Suppressor macrophage treated with lipopolysaccharide for 1 hour (primary cell): ENCODE results near the gene ABL2.
A peak's percentile ranks its signal among the peaks of the same experiment; 100 is the strongest.
"Not testable (repeated sequence)": the region's sequence is repeated elsewhere in the genome, so short reads cannot be mapped to it uniquely, and the experiment has no call there.

Source experiments
- DNase-seq, 3 donors: peaks; one replicate each; pipeline ENCODE4 v3.0.0-alpha.2; 2020 to 2022

Gene ABL2

GRCh38 chr1:179213317-179213716, 16.2 kb downstream of the ABL2 start:
- DNase-seq = not testable (repeated sequence)

- no peak for DNase-seq
Measured at GRCh38 chr1:179208681-179209477, 20.6 kb downstream of the ABL2 start.

- no peak for DNase-seq
Measured at GRCh38 chr1:179206812-179207211, 22.7 kb downstream of the ABL2 start.

GRCh38 chr1:179205284-179205683, 24.2 kb downstream of the ABL2 start:
- DNase-seq = peak in 2 of 3 donors; percentile 39 to 45

- DNase-seq = peak; percentile 15 to 62 (median 50)
Measured at GRCh38 chr1:179202161-179202560, 27.3 kb downstream of the ABL2 start.

- no peak for DNase-seq
Measured at GRCh38 chr1:179200586-179200985, 28.9 kb downstream of the ABL2 start.

GRCh38 chr1:179197690-179198297, 31.7 kb downstream of the ABL2 start:
- no peak for DNase-seq

- not testable (repeated sequence) for DNase-seq
Measured at GRCh38 chr1:179195857-179196256, 33.6 kb downstream of the ABL2 start.

GRCh38 chr1:179195376-179195775, 34.1 kb downstream of the ABL2 start:
- DNase-seq = peak; percentile 28 to 76 (median 73)

GRCh38 chr1:179194068-179194537, 35.4 kb downstream of the ABL2 start:
- no peak for DNase-seq

GRCh38 chr1:179190861-179191260, 38.6 kb downstream of the ABL2 start:
- DNase-seq = peak; percentile 85 to 97 (median 94)

- DNase-seq = peak; percentile 59 to 88 (median 70)
Measured at GRCh38 chr1:179187735-179188471, 41.6 kb downstream of the ABL2 start.

- DNase-seq = no peak
Measured at GRCh38 chr1:179187043-179187442, 42.4 kb downstream of the ABL2 start.

- DNase-seq = no peak
Measured at GRCh38 chr1:179184403-179184802, 45.1 kb downstream of the ABL2 start.

GRCh38 chr1:179183857-179184256, 45.6 kb downstream of the ABL2 start:
- DNase-seq = no peak

- DNase-seq = peak in 2 of 3 donors; percentile 56
Measured at GRCh38 chr1:179178950-179179349, 50.5 kb downstream of the ABL2 start.

GRCh38 chr1:179178183-179178582, 51.3 kb downstream of the ABL2 start:
- DNase-seq = no peak

GRCh38 chr1:179177615-179178014, 51.9 kb downstream of the ABL2 start:
- DNase-seq = no peak

GRCh38 chr1:179177182-179177581, 52.3 kb downstream of the ABL2 start:
- DNase-seq = no peak

GRCh38 chr1:179175011-179175841, 54.3 kb downstream of the ABL2 start:
- peak; percentile 70 to 82 (median 82) for DNase-seq

- DNase-seq = not testable (repeated sequence)
Measured at GRCh38 chr1:179170468-179170770, 59.1 kb downstream of the ABL2 start.

GRCh38 chr1:179169616-179170467, 59.6 kb downstream of the ABL2 start:
- DNase-seq = peak; percentile 51 to 73 (median 63)
